Activated naive CD4-positive, alpha-beta T cell treated with anti-CD3 and anti-CD28 coated beads, Interleukin-2, amount 50 U/mL, for 72 hours (primary cell): ENCODE results near the gene ERCC6L. TPM values are rescaled to one million over a fixed set of nuclear protein-coding genes. Genes with fewer than 3 reads are reported as not detected.
"Not testable (repeated sequence)": the region's sequence is repeated elsewhere in the genome, so short reads cannot be mapped to it uniquely, and the experiment has no call there.

ENCODE experiments used
- ATAC-seq, 2 donors: fragments of 150-1000 bp; cut with Tn5 transposase; 2 replicates each; pipeline ENCODE4 v1.10.0; 2021; ENCODE audit warnings: mild to moderate bottlenecking in 2 of 2, moderate library complexity in 2 of 2
- DNase-seq, 2 donors: peaks; one replicate each; pipeline ENCODE4 v3.0.0; 2021 to 2022; ENCODE audit warnings: low spot score in 2 of 2
- H3K27ac Mint-ChIP-seq, 2 donors: one replicate each; pipeline ENCODE4 v1.8.0; 2022; ENCODE audit warnings: mild to moderate bottlenecking in 2 of 2, mixed read lengths in 2 of 2
- H3K36me3 Mint-ChIP-seq, 2 donors: one replicate each; pipeline ENCODE4 v1.8.0; 2022; ENCODE audit warnings: mixed read lengths in 2 of 2
- H3K9me3 Mint-ChIP-seq, 2 donors: one replicate each; pipeline ENCODE4 v1.8.0; 2022; ENCODE audit warnings: mixed read lengths in 2 of 2
- total RNA-seq, 2 donors: library from RNA; stranded (reverse); gene quantifications; one replicate each; pipeline ENCODE4 v1.2.3, GENCODE V29; 2022

The ERCC6L gene
- total RNA-seq, 2 donors from 2014 or later: 12.6 to 21.8 TPM

DNA sequence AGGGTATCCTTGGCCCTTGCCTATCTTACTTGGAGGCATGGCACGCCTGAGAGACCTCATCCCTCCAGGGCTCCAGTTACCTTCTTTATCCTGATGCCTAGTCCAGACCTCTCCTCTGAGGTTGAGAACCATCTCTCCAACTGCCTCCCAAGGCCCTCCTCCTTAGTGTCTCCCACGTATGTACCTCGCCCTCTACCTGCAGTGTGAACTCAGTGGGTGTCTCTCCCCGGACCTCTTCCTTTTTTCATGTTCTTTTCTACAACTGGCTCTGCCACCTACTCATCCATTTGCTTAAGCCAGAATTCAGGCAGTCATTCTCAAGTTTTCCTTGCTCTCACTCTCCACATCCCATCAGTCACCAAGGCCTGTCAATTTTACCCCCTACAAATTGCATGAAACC is 21.6 kb upstream of the ERCC6L start:
- Mint-ChIP-seq H3K27ac (no peak overlapping the region), H3K9me3 (no peaks in the 10 kb centered on the region), H3K36me3 (no peaks in the 10 kb centered on the region)
- no peak for DNase-seq
- no peak for ATAC-seq

DNA sequence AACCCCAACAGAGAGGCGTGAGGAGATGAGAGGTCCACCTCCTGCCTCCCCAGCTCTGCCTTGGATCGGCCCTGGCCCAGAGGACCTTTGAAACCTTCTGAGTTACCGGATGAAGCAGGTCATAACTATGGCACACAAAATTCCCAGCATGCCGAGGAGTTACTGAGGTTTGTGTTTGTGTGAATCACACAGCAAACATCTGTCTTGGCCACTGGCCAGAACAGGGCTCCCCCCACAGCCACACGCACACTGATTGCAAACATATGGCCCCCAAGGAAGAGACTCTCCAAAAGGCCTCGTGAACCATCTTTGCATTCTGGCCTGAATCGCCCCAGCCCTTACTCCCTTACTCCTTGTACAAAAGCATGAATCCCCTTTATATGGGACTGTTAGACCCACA is 19.3 kb upstream of the ERCC6L start:
- ATAC-seq (no peak), DNase-seq (no peak)
- Mint-ChIP-seq H3K9me3 (no peaks in the 10 kb centered on the region), H3K36me3 (no peaks in the 10 kb centered on the region), H3K27ac (no peak overlapping the region)

DNA sequence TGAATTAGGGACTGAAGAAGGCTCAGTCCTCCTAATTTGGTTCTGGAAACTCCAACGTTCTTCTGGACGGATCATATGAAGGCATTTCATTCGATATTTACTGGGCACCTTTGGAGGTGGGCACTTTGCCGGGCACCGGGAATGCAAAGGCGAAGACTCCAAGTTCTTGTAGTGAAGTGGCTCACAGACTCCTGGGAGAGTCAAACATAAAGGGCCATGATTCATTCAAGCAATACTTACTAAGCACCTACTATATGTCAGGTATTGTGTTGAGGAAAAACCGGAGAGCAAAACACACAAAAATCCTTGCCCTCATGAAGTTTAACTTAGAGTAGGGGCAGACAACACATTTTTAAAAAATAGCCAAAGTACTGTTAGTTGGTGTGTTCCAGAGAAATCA is 17.0 kb upstream of the ERCC6L start:
- Mint-ChIP-seq H3K27ac (no peak overlapping the region), H3K9me3 (no peaks in the 10 kb centered on the region), H3K36me3 (no peaks in the 10 kb centered on the region)
- ATAC-seq (no peak), DNase-seq (no peak)

DNA sequence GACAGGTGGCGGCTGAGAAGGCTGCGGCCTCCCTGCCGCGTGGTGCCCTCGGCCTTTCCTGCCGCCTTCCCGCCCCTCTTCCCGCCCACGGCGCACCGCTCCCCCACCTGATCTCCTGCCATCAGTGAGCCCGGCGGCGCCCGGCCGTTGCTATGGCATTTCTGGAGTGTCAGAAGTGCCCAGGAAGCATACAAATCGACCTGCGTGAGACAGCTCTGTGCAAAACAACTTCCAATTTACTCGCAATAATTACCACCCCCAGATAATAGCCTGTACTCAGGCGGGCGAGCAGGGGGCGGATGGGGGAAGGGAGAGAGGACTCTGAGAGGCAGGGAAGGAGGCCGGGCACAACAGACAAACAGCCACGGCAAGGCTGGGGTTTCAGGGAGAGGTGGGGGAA is 16.6 kb upstream of the ERCC6L start:
- no peak for DNase-seq
- no peaks in the 10 kb centered on the region for H3K9me3 Mint-ChIP-seq
- no peak overlapping the region for H3K27ac Mint-ChIP-seq

DNA sequence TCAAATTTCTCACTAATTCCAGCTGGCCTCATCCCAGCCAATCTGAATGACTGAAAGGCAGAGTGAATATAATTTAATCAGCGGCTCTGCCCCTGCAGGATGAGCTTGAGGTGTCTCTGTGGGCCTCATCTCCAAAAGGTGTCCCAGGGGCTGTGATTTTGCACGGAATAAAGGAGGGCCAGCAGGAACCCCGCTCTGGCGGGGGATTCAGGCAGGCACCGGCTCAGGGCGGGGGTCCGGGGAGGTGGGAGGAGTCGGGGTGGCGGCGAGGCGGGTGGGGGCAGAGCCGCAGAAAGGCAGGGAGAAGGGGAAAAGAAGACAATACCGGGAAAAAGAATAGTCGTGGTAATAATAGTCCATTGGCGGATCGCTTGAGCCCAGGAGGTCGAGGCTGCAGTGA is 16.0 kb upstream of the ERCC6L start:
- DNase-seq: no peak
- no peak overlapping the region for H3K27ac Mint-ChIP-seq
- no peak for ATAC-seq
- no peaks in the 10 kb centered on the region for H3K36me3 Mint-ChIP-seq
- no peaks in the 10 kb centered on the region for H3K9me3 Mint-ChIP-seq

More for the DNA sequence above, 16.6 kb upstream of the ERCC6L start:
- no peak for ATAC-seq
- no peaks in the 10 kb centered on the region for H3K36me3 Mint-ChIP-seq

DNA sequence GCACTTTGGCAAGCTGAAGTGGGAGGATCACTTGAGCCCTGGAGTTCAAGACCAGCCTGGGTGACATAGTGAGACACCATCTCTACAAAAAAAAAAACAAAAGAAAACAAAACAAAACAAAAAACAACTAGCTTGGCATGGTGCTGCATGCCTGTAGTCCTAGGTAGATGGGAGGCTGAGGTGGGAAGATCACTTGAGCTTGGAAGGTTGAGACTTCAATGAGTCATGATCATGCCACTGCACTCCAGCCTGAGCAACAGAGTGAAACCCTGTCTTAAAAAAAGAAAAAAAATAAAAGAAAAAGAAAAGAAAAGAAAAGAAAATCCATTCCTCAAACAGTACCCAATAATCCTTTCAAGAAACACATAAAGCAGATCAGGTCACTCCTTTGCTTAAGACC is 14.9 kb upstream of the ERCC6L start:
- Mint-ChIP-seq H3K9me3 (no peaks in the 10 kb centered on the region), H3K36me3 (no peaks in the 10 kb centered on the region), H3K27ac (no peak overlapping the region)
- ATAC-seq: no peak
- DNase-seq: no peak

DNA sequence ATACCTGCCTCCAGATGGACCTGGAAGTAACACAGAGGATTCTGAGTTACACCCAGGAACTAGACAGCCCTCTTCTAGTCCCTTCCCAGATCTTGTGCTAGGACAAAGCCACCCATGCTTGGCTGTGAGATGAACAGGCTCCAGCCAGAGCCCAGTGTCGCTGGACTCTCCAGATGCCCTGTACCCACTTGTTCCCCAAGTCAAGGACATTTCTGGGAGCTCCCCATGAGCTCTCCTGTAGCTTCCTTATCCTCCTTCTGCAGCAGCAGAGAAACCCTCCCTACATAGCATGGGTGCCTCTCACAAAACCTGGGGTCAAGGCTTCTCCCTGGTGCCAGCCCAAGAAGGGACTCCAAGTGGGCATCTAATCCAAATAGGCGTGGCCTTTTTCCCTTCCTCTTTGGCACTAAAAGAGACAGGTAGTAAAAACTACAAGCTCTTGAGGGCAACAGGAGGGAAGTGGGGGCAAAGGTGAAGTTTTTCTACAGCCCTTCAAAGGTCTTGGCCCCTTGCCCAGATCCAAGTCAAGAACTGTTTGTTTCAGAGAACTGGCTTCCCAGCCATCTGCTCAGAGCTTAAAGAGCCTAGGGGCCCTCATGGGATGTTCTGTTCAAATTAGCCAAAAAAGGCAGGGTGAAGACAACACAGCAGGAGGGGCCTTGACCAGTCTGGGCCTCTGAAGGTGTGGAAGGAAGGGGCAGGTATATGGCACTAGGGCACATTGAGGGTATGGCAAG is 8.5 kb upstream of the ERCC6L start:
- ATAC-seq: no peak
- H3K27ac Mint-ChIP-seq: no peak overlapping the region

DNA sequence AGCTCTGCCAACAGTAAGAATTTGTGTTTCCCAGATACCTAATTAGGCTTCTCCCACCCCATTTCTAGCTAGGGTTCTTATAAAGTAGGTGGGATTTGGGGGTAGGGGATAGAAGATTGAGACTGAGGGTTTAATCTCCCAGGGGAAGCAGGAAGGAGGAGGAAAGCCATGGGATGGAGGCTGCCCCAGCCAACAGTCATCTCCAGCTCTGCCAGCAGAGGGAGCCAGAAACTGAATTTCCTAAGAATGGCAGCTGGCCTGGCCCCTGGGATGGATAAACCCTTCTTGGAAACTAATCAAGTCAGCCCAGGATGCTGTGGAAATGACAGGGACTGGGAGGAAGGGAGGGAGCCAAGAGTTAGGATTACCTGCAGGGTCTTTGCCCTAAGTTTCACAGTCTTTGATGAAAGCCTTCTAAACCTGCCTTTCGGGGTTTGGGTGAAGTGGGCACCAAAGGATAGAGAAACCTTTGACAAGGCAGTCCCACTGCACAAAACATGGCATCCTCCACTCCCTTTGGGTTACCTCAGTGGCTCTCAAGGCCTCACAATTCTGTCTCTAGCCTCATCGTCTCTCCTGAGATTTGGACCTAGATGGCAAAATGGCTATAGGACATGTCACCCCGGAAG is 6.7 kb upstream of the ERCC6L start:
- H3K36me3 Mint-ChIP-seq: no peaks in the 10 kb centered on the region
- no peaks in the 10 kb centered on the region for H3K9me3 Mint-ChIP-seq
- ATAC-seq (peak; percentile 51 to 76), DNase-seq (peak in 1 of 2 donors; percentile 47)
- no peak overlapping the region for H3K27ac Mint-ChIP-seq

More for the DNA sequence above, 8.5 kb upstream of the ERCC6L start:
- DNase-seq: no peak
- Mint-ChIP-seq H3K9me3 (no peaks in the 10 kb centered on the region), H3K36me3 (no peaks in the 10 kb centered on the region)

DNA sequence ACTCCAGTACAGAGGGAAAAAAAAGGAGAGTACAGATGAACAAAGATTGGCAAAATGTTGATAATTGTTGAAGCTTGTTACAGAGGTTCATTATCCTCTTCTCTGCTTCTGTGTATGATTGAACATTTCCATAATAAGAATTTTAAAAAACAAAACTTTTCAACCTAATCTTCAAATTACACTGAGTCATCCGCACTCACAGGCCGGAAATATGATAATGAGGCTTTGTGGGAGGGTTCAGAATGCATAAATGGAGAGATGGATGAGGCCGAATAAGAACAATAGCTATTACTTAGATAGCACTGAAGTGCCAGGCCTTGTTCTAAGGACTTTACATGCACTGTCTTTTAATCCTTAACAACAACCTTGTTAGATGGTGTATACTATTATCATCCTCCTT is 4.6 kb upstream of the ERCC6L start:
- no peak for ATAC-seq
- H3K27ac Mint-ChIP-seq: no peak overlapping the region

DNA sequence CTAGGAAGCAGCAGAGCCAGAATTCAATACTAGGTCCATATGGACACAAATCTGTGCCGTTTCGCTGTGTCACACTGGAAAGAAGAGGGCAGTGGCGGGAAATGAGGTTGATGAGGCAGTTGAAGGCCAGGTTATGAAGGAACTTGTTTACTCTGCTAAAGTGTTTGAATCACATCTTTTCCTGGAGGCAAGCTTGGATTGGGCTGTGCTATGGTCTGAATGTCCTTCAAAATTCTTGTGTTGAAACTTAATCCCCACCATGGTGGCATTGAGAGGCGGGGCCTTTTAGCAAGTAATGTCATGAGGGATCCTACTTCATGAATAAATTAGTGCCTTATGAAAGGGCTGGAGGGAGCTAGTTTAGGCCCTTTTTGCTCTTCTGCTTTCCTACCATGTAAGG is 2.1 kb upstream of the ERCC6L start:
- no peaks in the 10 kb centered on the region for H3K9me3 Mint-ChIP-seq
- DNase-seq (no peak), ATAC-seq (no peak)
- no peak overlapping the region for H3K27ac Mint-ChIP-seq
- peaks cover 7 to 10% of the 10 kb centered on the region in 2 donors for H3K36me3 Mint-ChIP-seq

More for the DNA sequence above, 4.6 kb upstream of the ERCC6L start:
- H3K9me3 Mint-ChIP-seq: no peaks in the 10 kb centered on the region
- H3K36me3 Mint-ChIP-seq: peaks cover 0 to 2% of the 10 kb centered on the region in 2 donors
- DNase-seq: no peak

DNA sequence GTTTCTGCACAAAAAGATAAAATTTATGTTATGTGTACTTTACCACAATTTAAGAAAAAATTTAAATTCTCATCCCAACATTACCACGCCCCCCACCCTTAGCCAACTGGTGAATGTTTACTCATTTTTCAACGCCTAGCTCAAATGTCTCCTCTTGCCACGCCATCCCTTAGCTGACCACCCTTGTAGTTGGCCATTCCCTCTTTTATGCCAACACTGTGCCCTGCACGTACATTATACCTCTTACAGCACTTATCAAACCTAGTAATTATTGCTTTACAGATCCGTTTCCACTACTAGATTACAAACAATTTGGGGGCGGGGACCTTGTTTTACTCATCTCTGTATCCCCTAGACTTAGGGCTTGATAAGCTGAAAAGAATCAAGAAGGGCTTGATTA is 644 bp downstream of the ERCC6L start:
- ATAC-seq (no peak), DNase-seq (no peak)
- H3K9me3 Mint-ChIP-seq: no peaks in the 10 kb centered on the region
- peaks cover 10 to 11% of the 10 kb centered on the region in 2 donors for H3K36me3 Mint-ChIP-seq
- peak overlapping the region in 1 of 2 donors; percentile 75 for H3K27ac Mint-ChIP-seq

DNA sequence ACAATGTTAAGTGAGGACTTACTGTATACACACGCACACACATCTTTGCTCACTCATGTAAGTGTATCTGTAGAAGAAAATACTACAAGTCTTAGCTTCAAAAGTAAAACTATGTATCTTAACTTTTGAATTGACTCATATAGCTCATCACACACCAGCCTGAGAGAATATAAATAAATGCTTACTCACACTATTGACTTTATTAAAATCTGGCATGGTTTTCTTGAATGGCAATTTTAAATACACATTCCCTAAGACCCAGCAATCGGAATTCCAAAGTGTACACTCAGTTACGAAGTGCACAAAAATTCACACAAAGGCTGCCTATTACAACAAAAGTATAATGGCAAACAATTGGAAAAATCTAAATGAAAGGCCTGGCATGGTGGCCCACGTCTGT is 2.0 kb downstream of the ERCC6L start:
- no peak for DNase-seq
- ATAC-seq: no peak
- H3K27ac Mint-ChIP-seq: no peak overlapping the region
- H3K9me3 Mint-ChIP-seq: no peaks in the 10 kb centered on the region
- H3K36me3 Mint-ChIP-seq: peaks cover 10 to 11% of the 10 kb centered on the region in 2 donors

DNA sequence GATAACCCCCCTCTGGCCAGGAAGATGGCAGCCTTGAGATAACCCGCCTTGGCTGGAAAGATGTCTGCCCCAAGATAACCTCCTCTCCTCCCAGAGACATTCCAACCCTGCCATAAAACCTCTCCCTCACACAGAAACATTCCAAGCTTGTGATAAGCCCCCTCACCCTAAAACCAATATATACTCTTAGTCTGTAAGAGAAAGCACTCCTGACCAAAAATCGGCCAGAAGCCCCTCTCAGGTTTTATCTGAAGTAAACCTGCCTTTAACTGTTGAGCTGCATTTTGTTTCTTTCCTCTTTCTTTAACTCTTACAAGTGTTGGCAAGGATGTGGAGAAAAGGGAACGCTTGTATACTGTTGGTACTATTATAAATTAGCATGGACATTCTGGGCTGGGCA is 8.5 kb downstream of the ERCC6L start:
- no peaks in the 10 kb centered on the region for H3K9me3 Mint-ChIP-seq
- DNase-seq (no peak), ATAC-seq (no peak)
- H3K36me3 Mint-ChIP-seq: no peaks in the 10 kb centered on the region
- no peak overlapping the region for H3K27ac Mint-ChIP-seq

DNA sequence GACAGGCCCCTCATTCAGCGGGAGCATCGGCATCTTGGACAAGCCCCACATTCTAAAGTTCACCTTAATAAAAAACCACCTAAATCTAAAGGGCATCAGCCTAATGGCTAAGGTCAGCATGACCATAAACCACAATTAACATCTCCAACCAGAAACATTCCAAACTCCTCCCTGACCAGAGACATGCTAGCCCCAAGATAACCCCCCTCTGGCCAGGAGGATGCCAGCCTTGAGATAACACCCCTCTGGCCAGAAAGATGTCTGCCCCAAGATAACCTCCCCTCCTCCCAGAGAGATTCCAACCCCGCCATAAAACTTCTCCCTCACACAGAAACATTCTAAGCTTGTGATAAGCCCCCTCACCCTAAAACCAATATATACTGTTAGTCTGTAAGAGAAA is 18.5 kb downstream of the ERCC6L start:
- H3K36me3 Mint-ChIP-seq, ATAC-seq, H3K9me3 Mint-ChIP-seq, DNase-seq, H3K27ac Mint-ChIP-seq: not testable (repeated sequence)

DNA sequence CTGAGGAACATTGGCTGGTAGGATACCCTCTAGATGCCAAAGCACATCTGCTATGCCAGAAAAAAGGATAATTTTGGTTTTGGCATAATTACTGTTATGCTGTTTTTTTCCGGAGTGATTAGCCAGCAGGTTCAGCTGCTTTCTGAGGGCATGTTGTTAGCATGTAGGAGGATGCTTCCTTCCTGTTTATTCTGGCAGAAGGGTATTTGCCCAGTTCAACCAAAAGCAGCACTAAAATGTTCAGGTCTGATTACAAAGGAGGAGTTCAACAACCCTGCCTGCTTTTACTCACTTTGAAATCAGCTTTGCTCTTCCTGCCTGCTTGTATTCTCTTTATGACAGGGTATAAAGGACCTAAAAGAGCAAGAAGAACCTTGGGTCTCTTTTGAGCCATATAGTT is 21.9 kb downstream of the ERCC6L start:
- H3K36me3 Mint-ChIP-seq: peaks cover 0 to 9% of the 10 kb centered on the region in 2 donors
- no peaks in the 10 kb centered on the region for H3K9me3 Mint-ChIP-seq
- ATAC-seq: no peak
- no peak for DNase-seq
- H3K27ac Mint-ChIP-seq: no peak overlapping the region

DNA sequence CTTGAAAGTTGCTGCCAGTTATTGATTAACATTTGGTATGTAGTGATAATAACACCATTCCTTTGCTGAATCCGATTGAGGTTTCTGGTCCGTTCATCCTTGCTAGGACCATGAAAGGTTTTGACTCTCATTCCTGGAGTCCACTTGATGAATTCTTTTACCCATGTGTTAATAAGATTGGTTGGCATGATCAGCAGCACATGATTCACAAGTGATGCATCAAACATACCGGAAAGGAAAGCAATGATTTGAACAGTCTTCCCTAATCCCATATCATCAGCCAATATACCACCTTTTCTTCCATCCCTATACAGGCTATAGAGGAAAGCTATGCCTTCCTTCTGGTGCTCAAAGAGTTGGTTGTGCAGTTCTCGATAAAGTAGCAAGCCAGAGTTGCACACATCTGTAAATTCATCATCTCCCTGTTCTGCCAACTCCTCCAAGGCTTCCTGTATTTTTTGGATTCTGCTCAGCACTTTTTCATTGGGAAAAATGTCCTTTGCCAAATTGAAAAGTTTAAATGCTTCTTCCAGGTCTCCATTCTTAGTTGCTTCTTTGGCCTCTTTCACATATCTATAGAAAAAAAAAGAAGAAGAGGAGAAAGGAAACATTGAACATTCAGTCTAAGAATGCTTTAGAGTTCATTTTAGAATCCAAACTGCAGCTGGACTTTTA is 30.6 kb downstream of the ERCC6L start:
- DNase-seq: no peak
- Mint-ChIP-seq H3K36me3 (peaks cover 22 to 31% of the 10 kb centered on the region in 2 donors), H3K9me3 (no peaks in the 10 kb centered on the region), H3K27ac (no peak overlapping the region)
- ATAC-seq: no peak

DNA sequence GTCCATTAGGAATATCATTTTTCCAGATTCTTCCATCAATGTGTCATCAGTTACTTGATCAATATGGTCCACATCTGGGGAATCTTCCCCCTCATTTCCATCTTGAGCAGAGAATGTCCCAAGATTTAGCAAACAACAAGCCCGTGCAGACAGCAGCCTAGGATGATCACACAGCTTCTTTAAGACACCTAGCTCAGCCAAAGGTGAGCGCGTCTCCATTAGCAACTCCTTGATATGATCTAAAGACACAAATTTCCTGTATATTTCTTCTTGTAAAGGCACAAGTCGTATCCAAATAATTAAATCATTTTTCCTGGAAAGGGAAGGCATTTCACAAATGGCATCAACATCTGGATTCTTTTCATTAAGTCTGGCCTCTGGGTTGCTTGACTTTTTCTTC is 31.5 kb downstream of the ERCC6L start:
- no peak overlapping the region for H3K27ac Mint-ChIP-seq
- DNase-seq: no peak
- no peak for ATAC-seq
- H3K36me3 Mint-ChIP-seq: peaks cover 22 to 31% of the 10 kb centered on the region in 2 donors
- no peaks in the 10 kb centered on the region for H3K9me3 Mint-ChIP-seq
